Non-pigmented ciliary epithelial cell (primary cell): Measurements from ENCODE around the gene NEUROD4.

Source experiments
- DNase-seq: peaks from one replicate; pipeline ENCODE4 v3.0.0-alpha.2; 2010; ENCODE audit warnings: low read depth

The NEUROD4 gene

DNA sequence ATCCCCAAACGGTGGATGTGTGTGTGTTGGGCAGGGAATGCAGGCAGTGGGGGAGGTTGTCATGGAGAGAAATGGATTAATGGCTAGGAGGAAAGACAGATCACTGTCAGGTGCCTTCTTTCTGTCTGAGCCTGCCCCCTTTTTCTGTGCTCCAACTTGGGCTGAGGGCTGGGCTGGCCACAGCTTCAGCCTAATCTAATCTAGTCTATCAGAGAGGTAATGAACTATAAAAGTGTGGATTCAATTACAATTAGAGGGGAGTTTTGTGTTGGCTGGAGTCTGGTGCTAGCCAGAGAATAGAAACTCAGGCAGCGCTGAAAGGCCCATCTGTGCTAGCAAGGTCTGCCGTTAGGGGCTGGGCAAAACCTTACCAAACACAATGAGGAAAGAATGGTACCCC is 41.2 kb downstream of the NEUROD4 start:
- no peak for DNase-seq

DNA sequence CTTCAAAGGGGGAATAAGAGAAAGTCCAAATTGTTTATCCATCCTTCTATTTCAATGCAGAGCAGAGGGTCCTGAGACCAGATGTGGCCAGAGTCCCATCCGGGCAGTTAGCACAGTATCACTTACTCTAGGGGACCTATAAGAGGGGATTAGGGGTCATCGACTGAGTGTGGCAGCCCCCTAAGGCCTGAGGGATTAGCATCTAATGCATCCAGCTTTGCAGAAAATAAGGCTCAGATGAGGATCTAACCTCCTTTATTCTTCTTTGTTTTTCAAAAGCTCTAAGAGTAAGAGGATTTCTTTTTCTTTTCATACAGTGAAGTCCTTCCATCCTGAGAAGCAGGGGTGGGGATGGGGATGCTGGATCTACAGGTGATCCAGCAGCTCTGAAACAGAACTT is 43.5 kb downstream of the NEUROD4 start:
- DNase-seq = no peak

DNA sequence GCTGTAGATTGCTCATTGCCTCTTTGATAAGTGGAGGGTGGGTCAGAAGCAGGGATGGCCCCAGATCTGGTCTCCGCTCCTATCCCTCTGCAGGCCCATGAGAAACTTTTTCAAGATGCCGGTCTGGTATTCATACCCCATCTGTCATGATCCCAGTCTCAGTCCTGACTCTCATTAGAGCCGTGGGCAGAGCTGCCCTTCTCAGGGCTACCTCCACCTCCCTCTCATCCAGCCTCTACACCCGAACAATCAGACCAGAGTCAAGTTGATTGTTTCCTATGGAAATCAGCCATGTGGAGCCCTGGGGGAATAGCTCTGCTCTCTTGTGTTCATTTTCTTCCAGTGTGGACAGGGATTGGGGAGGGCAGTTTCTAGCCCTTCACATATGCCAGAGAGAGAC is 45.8 kb downstream of the NEUROD4 start:
- DNase-seq = no peak

DNA sequence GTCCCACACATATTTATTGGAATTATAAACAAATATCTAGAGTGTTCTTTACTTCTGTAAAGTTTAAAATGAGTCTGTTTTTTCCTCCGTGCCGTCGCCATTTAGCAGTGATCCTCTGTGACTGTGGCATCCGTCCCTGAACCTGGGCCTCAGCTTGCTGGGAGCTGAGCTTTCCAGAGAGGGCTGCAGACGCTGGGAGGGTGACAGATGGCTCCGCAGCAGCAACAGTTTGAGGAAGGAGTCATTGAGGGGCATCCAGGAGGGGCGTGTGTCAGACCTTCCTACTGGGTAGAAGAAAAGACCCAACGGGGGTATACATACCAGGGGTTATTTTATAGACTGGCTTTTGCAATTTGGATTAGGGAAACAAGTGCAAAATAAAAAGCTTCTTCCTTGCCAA is 47.9 kb downstream of the NEUROD4 start:
- no peak for DNase-seq

DNA sequence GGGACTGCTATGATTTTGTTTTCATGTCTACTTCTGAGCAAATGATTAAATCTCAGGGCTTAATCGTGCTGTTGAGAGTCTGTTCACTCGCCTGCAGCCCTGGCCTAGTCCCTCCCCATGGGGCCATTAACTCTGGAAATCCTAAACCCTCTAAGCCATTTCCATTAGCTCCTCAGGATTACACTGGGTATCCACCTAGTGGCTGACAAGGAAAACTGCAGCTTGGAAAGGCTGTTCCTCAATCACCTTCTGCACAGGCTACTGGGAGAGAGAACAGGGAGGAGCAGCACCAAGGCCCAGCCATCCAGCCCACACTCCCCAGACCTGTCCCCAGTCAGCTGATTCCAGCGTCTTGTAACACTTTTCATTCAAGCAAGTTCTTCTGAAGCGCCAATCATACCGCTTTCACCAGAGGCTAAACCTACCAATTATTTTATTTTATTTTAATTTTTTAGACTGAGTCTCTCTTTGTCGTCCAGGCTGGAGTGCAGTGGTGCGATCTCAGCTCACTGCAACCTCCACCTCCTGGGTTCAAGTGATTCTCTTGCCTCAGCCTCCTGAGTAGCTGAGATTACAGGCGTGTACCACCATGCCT is 48.7 kb downstream of the NEUROD4 start:
- DNase-seq = peak; percentile 10

DNA sequence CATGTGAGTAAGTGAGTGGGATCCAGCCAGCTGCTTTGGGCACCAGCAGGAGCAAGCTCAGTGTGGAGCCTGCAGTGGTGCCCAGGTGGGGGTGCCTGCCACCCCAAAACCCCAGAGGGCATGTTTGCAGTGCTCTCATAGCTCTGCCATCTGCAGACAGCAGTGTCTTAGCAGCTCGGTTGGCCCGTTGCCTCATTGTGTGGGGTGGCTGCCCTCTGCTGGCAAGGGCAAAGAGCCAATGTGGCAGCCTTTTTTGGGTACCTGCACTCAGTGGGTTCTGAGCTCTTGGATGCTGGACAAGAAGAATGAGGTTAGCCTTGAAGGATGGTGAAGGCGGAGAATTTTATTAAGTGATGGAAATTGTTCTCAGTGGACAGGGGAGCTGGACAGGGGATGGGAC is 52.3 kb downstream of the NEUROD4 start:
- DNase-seq = no peak

DNA sequence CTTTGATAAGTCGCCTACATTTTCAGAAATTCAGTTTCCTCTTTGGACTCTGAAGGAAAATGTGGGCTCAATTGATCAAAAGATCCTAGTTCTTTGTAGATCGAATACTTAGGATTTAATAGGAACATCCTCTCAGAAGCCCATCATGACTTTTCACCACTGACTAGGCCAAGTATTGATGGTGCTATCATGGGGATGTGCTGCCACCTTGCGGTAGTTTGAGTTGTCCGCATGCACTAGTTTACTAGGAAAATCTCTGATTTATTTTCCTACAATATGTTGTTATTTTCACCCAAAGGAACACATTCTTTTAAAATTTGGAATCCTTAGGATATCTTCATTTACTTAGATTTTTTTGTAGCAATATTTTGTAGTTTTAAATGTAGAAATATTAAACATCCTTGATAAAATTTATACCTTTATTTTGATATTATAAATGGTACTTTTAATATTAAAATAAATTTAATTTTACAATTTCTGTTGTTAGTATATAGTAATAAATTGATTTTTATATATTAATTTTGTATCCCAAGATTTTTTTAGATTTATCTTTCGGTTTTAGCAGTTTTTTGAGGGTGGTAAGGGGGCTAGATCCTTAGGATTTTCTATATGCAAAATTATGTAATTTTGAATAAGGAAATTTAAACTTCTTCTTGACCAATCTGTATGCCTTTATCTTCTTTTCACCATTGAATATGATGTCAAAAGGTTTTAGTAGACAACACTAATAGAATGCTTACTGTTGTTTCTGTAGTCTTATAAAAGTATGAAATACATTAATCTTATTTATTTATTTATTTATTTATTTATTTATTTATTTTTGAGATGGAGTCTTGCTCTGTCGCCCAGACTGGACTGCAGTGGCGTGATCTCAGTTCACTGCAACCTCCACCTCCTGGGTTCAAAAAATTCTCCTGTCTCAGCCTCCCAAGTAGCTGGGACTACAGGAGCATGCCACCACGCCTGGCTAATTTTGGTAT is 53.6 kb downstream of the NEUROD4 start:
- DNase-seq = peak; percentile 30

DNA sequence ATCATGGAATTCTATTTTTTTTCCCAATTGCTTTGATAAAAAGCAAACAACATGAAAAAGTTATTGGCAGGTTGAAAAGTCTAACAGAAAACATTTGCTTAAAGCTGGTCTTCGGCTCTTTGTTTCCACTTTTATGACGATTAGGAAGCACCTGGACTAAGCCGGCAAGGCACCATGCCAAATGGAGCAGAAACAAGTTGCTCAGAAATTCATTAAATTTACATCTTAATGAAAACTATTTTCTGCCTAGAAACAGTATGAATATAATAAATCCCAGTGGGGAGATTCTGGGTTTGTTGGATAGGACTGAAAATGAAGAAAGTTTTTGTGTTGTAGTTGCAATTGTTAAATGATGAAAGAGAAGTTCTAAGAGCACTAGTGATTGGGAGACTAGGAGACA is 55.0 kb downstream of the NEUROD4 start:
- DNase-seq = no peak
